Measurements from ENCODE around the gene CBX4.

CBX4 gene

GRCh38 chr17:79850571-79851460, 11.6 kb upstream of the CBX4 start:
- H3K27ac ChIP-seq = no peak overlapping the region
- no peak for TF ChIP-seq ZFX (IDR thresholded peaks at IDR 0.05; ENCODE audit: borderline replicate concordance)
- no peak for TF ChIP-seq CTCF (IDR thresholded peaks at IDR 0.05)

- H3K27ac ChIP-seq = no peak overlapping the region
Measured at GRCh38 chr17:79849953-79850352, 10.7 kb upstream of the CBX4 start.

GRCh38 chr17:79848370-79848766, 9.1 kb upstream of the CBX4 start:
- TF ChIP-seq ZFX (IDR thresholded peaks at IDR 0.05; ENCODE audit: borderline replicate concordance) (no peak), CTCF (IDR thresholded peaks at IDR 0.05) (no peak)
- no peak overlapping the region for H3K27ac ChIP-seq

More at GRCh38 chr17:79849953-79850352, 10.7 kb upstream of the CBX4 start:
- TF ChIP-seq CTCF (IDR thresholded peaks at IDR 0.05) (no peak), ZFX (IDR thresholded peaks at IDR 0.05; ENCODE audit: borderline replicate concordance) (no peak)

GRCh38 chr17:79847698-79848369, 8.6 kb upstream of the CBX4 start:
- no peak overlapping the region for H3K27ac ChIP-seq
- TF ChIP-seq ZFX (IDR thresholded peaks at IDR 0.05; ENCODE audit: borderline replicate concordance) (no peak), CTCF (IDR thresholded peaks at IDR 0.05) (no peak)

GRCh38 chr17:79845601-79845949, 6.3 kb upstream of the CBX4 start:
- TF ChIP-seq CTCF (IDR thresholded peaks at IDR 0.05) = no peak
- TF ChIP-seq ZFX (IDR thresholded peaks at IDR 0.05; ENCODE audit: borderline replicate concordance) = no peak
- H3K27ac ChIP-seq = peak overlapping the region; percentile 63; the same call in 1 of the 2 replicates

GRCh38 chr17:79844869-79845600, 5.8 kb upstream of the CBX4 start:
- TF ChIP-seq ZFX (IDR thresholded peaks at IDR 0.05; ENCODE audit: borderline replicate concordance) (no peak), CTCF (IDR thresholded peaks at IDR 0.05) (peak; percentile 92)
- H3K27ac ChIP-seq = peak overlapping the region; percentile 63

Data from 22Rv1 (cell line).